A549 (cell line): ENCODE data around the gene ANAPC13. TPM values are rescaled to one million over a fixed set of nuclear protein-coding genes. Genes with fewer than 3 reads are reported as not detected.

ENCODE experiments used
- ATAC-seq, 2 experiments: fragments of 200-7000 bp in 1 of 2; fragments of >200 bp in 1 of 2; cut with Nextera tagmentation in 1 of 2; cut with Tn5 transposase in 1 of 2; 3 replicates each; pipeline versions ENCODE4 v1.8.0 to v1.9.1; 2018 to 2020; ENCODE audit warnings: mild to moderate bottlenecking in 1 of 2, moderate library complexity in 1 of 2
- CTCF ChIA-PET: fragments of 300-600 bp; sonication (Branson Sonifier 250); formaldehyde crosslinking; extraction: SDS; loops from one replicate; lab custom pipeline; 2021; ENCODE audit warnings: antibody characterized with exemption, inconsistent platforms; lab: Yijun Ruan, JAX
- POLR2A ChIA-PET: fragments of 350-600 bp; formaldehyde crosslinking; extraction: SDS; loops from one replicate; lab custom pipeline; 2021; ENCODE audit warnings: antibody characterized with exemption, inconsistent platforms; lab: Yijun Ruan, JAX
- DNase-seq, 2 experiments: peaks; one replicate each; pipeline versions ENCODE4 v3.0.0 to v3.0.0-alpha.2; 2011 to 2016; ENCODE audit warnings: low read depth in 1 of 2, low spot score in 1 of 2
- FAIRE-seq: peaks from 2 replicates; lab custom pipeline; 2011; peaks lifted over from hg19 to GRCh38; lab: Jason Lieb, UNC
- H3K27ac ChIP-seq, 2 experiments: fragments of >200 bp; sonication (Bioruptor Twin); formaldehyde crosslinking; 3 replicates each; pipeline ENCODE4 v1.5.1; 2016 to 2017
- H3K4me1 ChIP-seq: fragments of >200 bp; sonication (Bioruptor Twin); formaldehyde crosslinking; 3 replicates; pipeline ENCODE4 v1.6.1; 2016
- H3K4me2 ChIP-seq: fragments of >200 bp; sonication (Bioruptor Twin); formaldehyde crosslinking; 3 replicates; pipeline ENCODE4 v1.6.1; 2016
- H3K4me3 ChIP-seq: fragments of >200 bp; sonication (Bioruptor Twin); formaldehyde crosslinking; 3 replicates; pipeline ENCODE4 v1.5.1; 2016
- H3K9me3 ChIP-seq: fragments of >200 bp; sonication (Bioruptor Twin); formaldehyde crosslinking; 3 replicates; pipeline ENCODE4 v1.6.1; 2016
- CHD2 ChIP-seq: fragments of 150-350 bp; IDR thresholded peaks from 2 replicates; pipeline ENCODE4 v1.6.1; 2014; ENCODE audit warnings: low read length; ENCODE audit not compliant: partially characterized antibody
- CHD4 ChIP-seq: fragments of 200-600 bp; sonication (generic); IDR thresholded peaks from 2 replicates; pipeline ENCODE4 v1.6.1; 2016; ENCODE audit warnings: antibody characterized with exemption, mild to moderate bottlenecking, borderline replicate concordance
- E2F6 ChIP-seq: IDR thresholded peaks from 2 replicates; pipeline ENCODE4 v1.6.1; 2012; ENCODE audit warnings: low read depth, borderline replicate concordance
- EP300 ChIP-seq, 2 experiments: fragments of >200 bp; sonication (Bioruptor Twin); formaldehyde crosslinking; IDR thresholded peaks; 2 replicates in 1 of 2; 3 replicates in 1 of 2; pipeline ENCODE4 v1.6.1; 2016 to 2017
- FOSL2 ChIP-seq, 2 experiments: fragments of 450-650 bp in 1 of 2; fragments of >200 bp in 1 of 2; sonication (Bioruptor Twin) in 1 of 2; formaldehyde crosslinking; IDR thresholded peaks; 2 replicates each; pipeline versions ENCODE4 v1.5.0 to v1.6.1; 2016 to 2020; ENCODE audit warnings: mild to moderate bottlenecking in 1 of 2, moderate library complexity in 1 of 2
- FOXS1 ChIP-seq: fragments of 250-450 bp; sonication (Bioruptor Pico); IDR thresholded peaks from 2 replicates; pipeline ENCODE4 v1.5.0; 2020; ENCODE audit warnings: mild to moderate bottlenecking, moderate library complexity
- HES2 ChIP-seq: fragments of >200 bp; sonication (Bioruptor Twin); formaldehyde crosslinking; IDR thresholded peaks from 2 replicates; pipeline ENCODE4 v1.6.1; 2016
- HEYL ChIP-seq: fragments of 250-450 bp; sonication (Bioruptor Pico); IDR thresholded peaks from 2 replicates; pipeline ENCODE4 v1.8.0; 2021; ENCODE audit warnings: mild to moderate bottlenecking, moderate library complexity
- MAFK ChIP-seq: fragments of 450-650 bp; IDR thresholded peaks from 2 replicates; pipeline ENCODE4 v1.6.1; 2014; ENCODE audit not compliant: partially characterized antibody
- MYC ChIP-seq: IDR thresholded peaks from 2 replicates; pipeline ENCODE4 v1.6.1; 2012; ENCODE audit warnings: mild to moderate bottlenecking, inconsistent platforms, low read length, improper control_type of control experiment, borderline replicate concordance
- REST ChIP-seq: fragments of 200-600 bp; sonication (generic); IDR thresholded peaks from 2 replicates; pipeline ENCODE4 v1.6.1; 2016; ENCODE audit warnings: antibody characterized with exemption, mild to moderate bottlenecking, moderate library complexity
- TP53 ChIP-seq: fragments of 250-450 bp; sonication (Bioruptor Pico); IDR thresholded peaks from 2 replicates; pipeline ENCODE4 v1.5.0; 2021; ENCODE audit warnings: mild to moderate bottlenecking, moderate library complexity
- WGBS: methylation state at CpG from one replicate; pipeline ENCODE4 v1.1.6; 2017; ENCODE audit errors: missing lambda C conversion rate; 5-methylcytosine and 5-hydroxymethylcytosine counted together
- polyA plus RNA-seq, 4 experiments: library from polyadenylated mRNA; depleted of rRNA in 3 of 4; stranded (reverse); fragments of >200 nt; fragmentation: RNase III in 1 of 4; extraction: RNeasy Plus Mini Kit Qiagen cat#74134 plus additional on column Dnase treatment in 1 of 4; gene quantifications; 2 replicates in 3 of 4; 3 replicates in 1 of 4; pipeline ENCODE4 v1.2.3, GENCODE V29; 2011 to 2017
- TF ChIP-seq, protein P1 (sequence below): IDR thresholded peaks from 2 replicates; pipeline ENCODE4 v1.6.1; 2012
- TF ChIP-seq, protein P2 (sequence below): fragments of 250-450 bp; sonication (Bioruptor Pico); IDR thresholded peaks from 2 replicates; pipeline ENCODE4 v1.5.0; 2021; ENCODE audit warnings: mild to moderate bottlenecking, moderate library complexity, borderline replicate concordance
- TF ChIP-seq, protein P3 (sequence below): fragments of 250-450 bp; sonication (Bioruptor Pico); IDR thresholded peaks from 2 replicates; pipeline ENCODE4 v1.5.0; 2020; ENCODE audit warnings: low read depth, mild to moderate bottlenecking, moderate library complexity
- TF ChIP-seq, protein P4 (sequence below): fragments of >200 bp; sonication (Bioruptor Twin); formaldehyde crosslinking; IDR thresholded peaks from 3 replicates; pipeline ENCODE4 v1.6.1; 2016
- TF ChIP-seq, protein P5 (sequence below): fragments of 450-650 bp; IDR thresholded peaks from 2 replicates; pipeline ENCODE4 v1.6.1; 2014; ENCODE audit warnings: antibody characterized with exemption

ANAPC13 gene
- polyA plus RNA-seq, 2 of the 4 experiments (the other 2 are of a cell fraction): 51.2 to 109 TPM

GRCh38 chr3:134472831-134473230, 13.0 kb downstream of the ANAPC13 start:
- Histone ChIP-seq H3K27ac (peak overlapping the region; percentile 63 to 88), H3K4me1 (peaks cover 37% of the 10 kb centered on the region), H3K4me3 (no peak overlapping the region), H3K9me3 (no peaks in the 10 kb centered on the region), H3K4me2 (no peak overlapping the region)
- FAIRE-seq (no peak), DNase-seq (no peak), ATAC-seq (no peak)
- 97% methylated on average over 6 of the region's 6 CpGs for WGBS
- CTCF ChIA-PET: interaction anchor here (1.0 to 22.3 kb wide), 15 partner anchors 11 to 260 kb away, joined by 3 to 438 read pairs (median 8); partner anchors contain the start of genes AMOTL2, ANAPC13 and CEP63
- POLR2A ChIA-PET: interaction anchor here (1.5 to 2.1 kb wide), 3 partner anchors 13 to 159 kb away, joined by 3 to 8 read pairs (median 5); partner anchors contain the start of genes AMOTL2 and CEP63
- no peak for TF ChIP-seq HES2
- TF ChIP-seq MYC: no peak
- no peak for TF ChIP-seq REST
- TF ChIP-seq FOXS1 (CRISPR knock-in tag): no peak

DNA sequence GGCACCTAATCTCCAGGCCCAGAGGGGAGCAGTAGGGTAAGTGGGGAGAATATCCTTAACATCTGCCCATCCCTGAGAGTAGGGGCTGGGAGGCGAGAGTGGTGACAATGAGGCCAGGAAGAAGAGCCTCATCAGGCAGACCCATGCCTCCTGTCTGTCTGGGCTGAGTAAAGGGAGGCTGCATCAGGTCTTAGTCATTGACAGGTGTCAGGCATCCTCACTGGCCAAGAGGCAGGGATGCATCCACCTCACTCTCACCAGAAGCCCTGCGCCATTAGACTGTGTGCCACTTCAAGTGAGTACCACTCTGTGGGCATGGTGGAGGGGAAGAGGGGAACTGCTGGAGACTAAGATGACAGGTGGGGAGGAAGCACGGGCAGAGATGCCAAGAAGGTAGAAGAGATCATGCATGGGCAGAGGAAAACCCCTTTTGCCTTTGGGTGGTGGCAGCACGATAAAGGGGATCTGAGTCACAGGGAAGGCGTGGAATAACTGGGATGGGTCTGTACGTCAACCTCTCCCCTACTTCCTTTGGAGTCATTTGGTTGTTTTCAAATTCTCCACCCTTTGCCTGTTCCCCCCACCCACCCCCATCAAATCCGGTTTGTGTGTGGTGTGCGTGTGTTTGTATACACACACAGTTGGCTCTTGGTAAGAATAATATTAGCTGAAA, 14.1 kb downstream of the ANAPC13 start:
- DNase-seq (peak; percentile 14 to 72), FAIRE-seq (no peak), ATAC-seq (peak; percentile 70 to 79)
- peak overlapping the region; percentile 10 for H3K4me2 ChIP-seq
- peak overlapping the region; percentile 63 to 88 for H3K27ac ChIP-seq
- WGBS: 21% methylated on average over 8 of the region's 8 CpGs
- peaks cover 31% of the 10 kb centered on the region for H3K4me1 ChIP-seq
- CTCF ChIA-PET: interaction anchor here (1.0 to 22.3 kb wide), 6 partner anchors 12 to 164 kb away, joined by 3 to 438 read pairs (median 15); partner anchors contain the start of gene AMOTL2
- H3K4me3 ChIP-seq: no peak overlapping the region
- no peaks in the 10 kb centered on the region for H3K9me3 ChIP-seq
- TF ChIP-seq, protein P1, sequence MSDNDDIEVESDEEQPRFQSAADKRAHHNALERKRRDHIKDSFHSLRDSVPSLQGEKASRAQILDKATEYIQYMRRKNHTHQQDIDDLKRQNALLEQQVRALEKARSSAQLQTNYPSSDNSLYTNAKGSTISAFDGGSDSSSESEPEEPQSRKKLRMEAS: peak; percentile 37; the same call in 1 of the 2 replicates
- TF ChIP-seq EP300 (IDR thresholded peaks at IDR 0.05) (peak in 1 of 2 experiments; percentile 55; a peak in 1 of 5 replicates), HEYL (CRISPR knock-in tag) (no peak), CHD4 (no peak), TP53 (CRISPR knock-in tag) (no peak), FOSL2 (IDR thresholded peaks at IDR 0.05) (no peak), FOSL2 (CRISPR knock-in tag; IDR thresholded peaks at IDR 0.05) (0 out of 2 replicates have a peak, but pooled peaks have one; percentile 14)
- POLR2A ChIA-PET: interaction anchor here (0.6 kb wide), 1 partner anchor 98 kb away, joined by 3 read pairs; the partner anchor contains the start of gene AMOTL2

DNA sequence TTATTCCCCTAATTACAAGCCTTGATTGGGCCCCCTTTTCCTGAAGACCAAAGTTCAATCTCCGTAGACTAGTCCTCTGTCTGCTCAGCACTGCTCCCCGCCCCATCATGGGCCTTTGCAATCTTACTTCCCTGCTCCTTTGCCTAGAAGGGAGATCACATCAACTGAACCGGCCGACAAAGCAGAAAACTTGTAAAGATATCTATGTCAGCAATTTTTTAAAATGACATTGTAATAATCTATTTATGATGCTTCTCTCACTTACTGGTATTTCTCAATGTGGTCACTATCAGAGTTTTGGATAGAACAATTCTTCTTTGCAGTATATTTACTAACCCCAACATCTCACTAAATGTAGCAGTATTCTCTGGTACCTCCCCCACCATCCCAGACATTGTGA, 17.3 kb downstream of the ANAPC13 start:
- WGBS: 93% methylated on average over 4 of the region's 4 CpGs
- Histone ChIP-seq H3K4me1 (peaks cover 28% of the 10 kb centered on the region), H3K4me2 (no peak overlapping the region), H3K27ac (no peak overlapping the region), H3K9me3 (no peaks in the 10 kb centered on the region), H3K4me3 (no peak overlapping the region)
- no peak for DNase-seq
- no peak for FAIRE-seq
- TF ChIP-seq, protein P2, sequence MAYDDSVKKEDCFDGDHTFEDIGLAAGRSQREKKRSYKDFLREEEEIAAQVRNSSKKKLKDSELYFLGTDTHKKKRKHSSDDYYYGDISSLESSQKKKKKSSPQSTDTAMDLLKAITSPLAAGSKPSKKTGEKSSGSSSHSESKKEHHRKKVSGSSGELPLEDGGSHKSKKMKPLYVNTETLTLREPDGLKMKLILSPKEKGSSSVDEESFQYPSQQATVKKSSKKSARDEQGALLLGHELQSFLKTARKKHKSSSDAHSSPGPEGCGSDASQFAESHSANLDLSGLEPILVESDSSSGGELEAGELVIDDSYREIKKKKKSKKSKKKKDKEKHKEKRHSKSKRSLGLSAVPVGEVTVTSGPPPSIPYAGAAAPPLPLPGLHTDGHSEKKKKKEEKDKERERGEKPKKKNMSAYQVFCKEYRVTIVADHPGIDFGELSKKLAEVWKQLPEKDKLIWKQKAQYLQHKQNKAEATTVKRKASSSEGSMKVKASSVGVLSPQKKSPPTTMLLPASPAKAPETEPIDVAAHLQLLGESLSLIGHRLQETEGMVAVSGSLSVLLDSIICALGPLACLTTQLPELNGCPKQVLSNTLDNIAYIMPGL (CRISPR knock-in tag): no peak
- TF ChIP-seq E2F6 (no peak), MAFK (peak; percentile 77), CHD2 (no peak)
- TF ChIP-seq, protein P3, sequence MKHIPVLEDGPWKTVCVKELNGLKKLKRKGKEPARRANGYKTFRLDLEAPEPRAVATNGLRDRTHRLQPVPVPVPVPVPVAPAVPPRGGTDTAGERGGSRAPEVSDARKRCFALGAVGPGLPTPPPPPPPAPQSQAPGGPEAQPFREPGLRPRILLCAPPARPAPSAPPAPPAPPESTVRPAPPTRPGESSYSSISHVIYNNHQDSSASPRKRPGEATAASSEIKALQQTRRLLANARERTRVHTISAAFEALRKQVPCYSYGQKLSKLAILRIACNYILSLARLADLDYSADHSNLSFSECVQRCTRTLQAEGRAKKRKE (CRISPR knock-in tag): no peak
- TF ChIP-seq, protein P4, sequence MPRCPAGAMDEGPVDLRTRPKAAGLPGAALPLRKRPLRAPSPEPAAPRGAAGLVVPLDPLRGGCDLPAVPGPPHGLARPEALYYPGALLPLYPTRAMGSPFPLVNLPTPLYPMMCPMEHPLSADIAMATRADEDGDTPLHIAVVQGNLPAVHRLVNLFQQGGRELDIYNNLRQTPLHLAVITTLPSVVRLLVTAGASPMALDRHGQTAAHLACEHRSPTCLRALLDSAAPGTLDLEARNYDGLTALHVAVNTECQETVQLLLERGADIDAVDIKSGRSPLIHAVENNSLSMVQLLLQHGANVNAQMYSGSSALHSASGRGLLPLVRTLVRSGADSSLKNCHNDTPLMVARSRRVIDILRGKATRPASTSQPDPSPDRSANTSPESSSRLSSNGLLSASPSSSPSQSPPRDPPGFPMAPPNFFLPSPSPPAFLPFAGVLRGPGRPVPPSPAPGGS: no peak
- TF ChIP-seq, protein P5, sequence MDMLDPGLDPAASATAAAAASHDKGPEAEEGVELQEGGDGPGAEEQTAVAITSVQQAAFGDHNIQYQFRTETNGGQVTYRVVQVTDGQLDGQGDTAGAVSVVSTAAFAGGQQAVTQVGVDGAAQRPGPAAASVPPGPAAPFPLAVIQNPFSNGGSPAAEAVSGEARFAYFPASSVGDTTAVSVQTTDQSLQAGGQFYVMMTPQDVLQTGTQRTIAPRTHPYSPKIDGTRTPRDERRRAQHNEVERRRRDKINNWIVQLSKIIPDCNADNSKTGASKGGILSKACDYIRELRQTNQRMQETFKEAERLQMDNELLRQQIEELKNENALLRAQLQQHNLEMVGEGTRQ: no peak
- TF ChIP-seq, protein P1: no peak
- POLR2A ChIA-PET: no interaction called here
- ATAC-seq: no peak
- CTCF ChIA-PET: no interaction called here
